SJCRH30 (cell line): ENCODE results near the gene CSNK1D. TPM values are rescaled to one million over a fixed set of nuclear protein-coding genes. Genes with fewer than 3 reads are reported as not detected.
"Not testable (repeated sequence)": the region's sequence is repeated elsewhere in the genome, so short reads cannot be mapped to it uniquely, and the experiment has no call there.

Source experiments
- DNase-seq, 2 experiments: peaks; one replicate each; pipeline ENCODE4 v3.0.0-alpha.2; 2015 to 2020
- H3K27ac ChIP-seq: fragments of 250-450 bp; sonication (Bioruptor Pico); 2 replicates; pipeline ENCODE4 v1.5.1; 2020; ENCODE audit warnings: mild to moderate bottlenecking, moderate library complexity
- H3K27me3 ChIP-seq: fragments of 250-450 bp; sonication (Bioruptor Pico); 2 replicates; pipeline ENCODE4 v1.5.1; 2020; ENCODE audit warnings: mild to moderate bottlenecking, moderate library complexity
- H3K36me3 ChIP-seq: fragments of 250-450 bp; sonication (Bioruptor Pico); 2 replicates; pipeline ENCODE4 v1.5.1; 2020; ENCODE audit warnings: mild to moderate bottlenecking, moderate library complexity
- H3K4me1 ChIP-seq: fragments of 250-450 bp; sonication (Bioruptor Pico); 2 replicates; pipeline ENCODE4 v1.5.1; 2020; ENCODE audit warnings: mild to moderate bottlenecking, moderate library complexity
- H3K4me3 ChIP-seq: fragments of 250-450 bp; sonication (Bioruptor Pico); 2 replicates; pipeline ENCODE4 v1.5.1; 2020; ENCODE audit warnings: mild to moderate bottlenecking, moderate library complexity
- H3K9me3 ChIP-seq: fragments of 250-450 bp; sonication (Bioruptor Pico); replicated peaks from 2 replicates; pipeline ENCODE4 v1.5.1; 2020; ENCODE audit warnings: mild to moderate bottlenecking, moderate library complexity
- total RNA-seq: library from RNA; depleted of rRNA; stranded (reverse); fragments of >200 nt; shearing (Covaris generic); gene quantifications from 2 replicates; pipeline ENCODE4 v1.2.3, GENCODE V29; 2014

The CSNK1D gene
- total RNA-seq, 1 experiment from 2014 or later: 88.7 TPM

DNA sequence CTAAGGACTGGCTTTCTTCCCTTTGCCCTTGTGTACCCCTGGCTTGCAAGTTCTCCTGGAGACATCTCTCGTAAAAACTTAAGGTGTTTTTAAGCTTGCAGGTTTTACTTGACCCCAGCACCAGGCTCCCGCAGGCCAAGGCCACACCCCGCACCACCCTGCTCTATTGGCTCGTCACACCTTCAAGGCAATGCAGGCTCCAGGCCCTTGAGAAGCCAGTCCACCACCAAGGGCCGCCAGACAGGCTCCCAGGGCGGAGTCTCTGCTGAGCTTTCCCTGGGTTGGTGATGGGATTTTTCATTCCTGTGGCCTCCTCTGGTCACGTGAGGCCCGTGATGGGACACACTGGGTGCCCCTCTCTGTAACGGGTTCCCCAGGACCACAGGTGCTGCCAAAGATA is 9.9 kb downstream of the CSNK1D start:
- no peak for DNase-seq
- Histone ChIP-seq H3K4me3 (no peak overlapping the region), H3K27me3 (no peaks in the 10 kb centered on the region), H3K36me3 (peaks cover 79% of the 10 kb centered on the region), H3K4me1 (peaks cover 15% of the 10 kb centered on the region), H3K27ac (no peak overlapping the region), H3K9me3 (no peaks in the 10 kb centered on the region)

- Histone ChIP-seq H3K36me3 (peaks cover 85% of the 10 kb centered on the region), H3K4me3 (no peak overlapping the region), H3K27me3 (no peaks in the 10 kb centered on the region), H3K27ac (no peak overlapping the region), H3K9me3 (no peaks in the 10 kb centered on the region), H3K4me1 (peaks cover 4% of the 10 kb centered on the region)
- no peak for DNase-seq
Observed at GRCh38 chr17:82262344-82262743, 11.2 kb downstream of the CSNK1D start.

DNA sequence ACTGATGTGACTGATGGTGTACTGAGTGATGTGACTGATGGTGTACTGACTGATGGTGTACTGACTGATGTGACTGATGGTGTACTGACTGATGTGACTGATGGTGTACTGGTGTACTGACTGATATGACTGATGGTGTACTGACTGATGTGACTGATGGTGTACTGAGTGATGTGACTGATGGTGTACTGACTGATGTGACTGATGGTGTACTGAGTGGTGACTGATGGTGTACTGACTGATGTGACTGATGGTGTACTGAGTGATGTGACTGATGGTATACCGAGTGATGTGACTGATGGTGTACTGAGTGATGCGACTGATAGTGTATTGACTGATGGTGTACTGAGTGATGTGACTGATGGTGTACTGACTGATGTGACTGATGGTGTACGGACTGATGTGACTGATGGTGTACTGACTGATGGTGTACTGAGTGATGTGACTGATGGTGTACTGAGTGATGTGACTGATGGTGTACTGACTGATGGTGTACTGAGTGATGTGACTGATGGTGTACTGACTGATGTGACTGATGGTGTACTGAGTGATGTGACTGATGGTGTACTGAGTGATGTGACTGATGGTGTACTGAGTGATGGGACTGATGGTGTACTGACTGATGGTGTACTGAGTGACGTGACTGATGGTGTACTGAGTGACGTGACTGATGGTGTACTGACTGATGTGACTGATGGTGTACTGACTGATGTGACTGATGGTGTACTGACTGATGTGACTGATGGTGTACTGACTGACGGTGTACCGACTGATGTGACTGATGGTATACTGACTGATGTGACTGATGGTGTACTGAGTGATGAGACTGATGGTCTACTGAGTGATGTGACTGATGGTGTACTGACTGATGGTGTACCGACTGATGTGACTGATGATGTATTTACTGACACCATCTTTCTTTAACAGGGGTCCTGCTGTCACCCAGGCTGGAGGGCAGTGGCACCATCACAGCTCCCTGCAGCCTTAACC is 13.2 kb downstream of the CSNK1D start:
- not testable (repeated sequence) for H3K27ac ChIP-seq, H3K4me3 ChIP-seq, H3K4me1 ChIP-seq, H3K9me3 ChIP-seq, DNase-seq, H3K27me3 ChIP-seq
- peaks cover 91% of the 10 kb centered on the region for H3K36me3 ChIP-seq

DNA sequence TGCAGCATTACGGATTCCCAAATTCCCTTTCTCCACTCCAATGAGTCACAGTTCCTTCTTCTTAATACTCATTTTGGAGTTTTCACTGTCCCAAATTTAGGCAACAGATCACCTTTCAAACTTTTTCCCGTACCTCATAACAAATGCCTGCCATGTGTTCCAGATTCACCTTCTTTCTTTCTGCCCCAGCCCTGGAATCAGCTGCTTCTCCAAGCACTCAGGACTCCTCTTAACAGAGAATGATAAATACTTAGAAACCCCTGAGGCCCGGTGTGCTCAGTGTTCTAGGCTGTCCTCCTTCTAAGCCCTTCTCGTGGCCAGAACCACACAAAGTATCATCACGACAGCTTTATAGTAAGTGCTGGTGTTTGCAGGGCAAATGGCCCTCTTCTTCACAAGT is 14.9 kb downstream of the CSNK1D start:
- H3K4me1 ChIP-seq: no peaks in the 10 kb centered on the region
- no peak for DNase-seq
- no peaks in the 10 kb centered on the region; the same call in 1 of the 2 replicates for H3K9me3 ChIP-seq
- peaks cover 77% of the 10 kb centered on the region for H3K36me3 ChIP-seq
- no peak overlapping the region for H3K27ac ChIP-seq
- H3K4me3 ChIP-seq: no peak overlapping the region
- no peaks in the 10 kb centered on the region for H3K27me3 ChIP-seq

GRCh38 chr17:82257473-82257872 is 16.0 kb downstream of the CSNK1D start:
- DNase-seq: peak; percentile 65 to 67
- Histone ChIP-seq H3K27ac (no peak overlapping the region), H3K4me1 (no peaks in the 10 kb centered on the region), H3K36me3 (peaks cover 77% of the 10 kb centered on the region), H3K4me3 (no peak overlapping the region), H3K9me3 (no peaks in the 10 kb centered on the region; the same call in 1 of the 2 replicates), H3K27me3 (no peaks in the 10 kb centered on the region)

DNA sequence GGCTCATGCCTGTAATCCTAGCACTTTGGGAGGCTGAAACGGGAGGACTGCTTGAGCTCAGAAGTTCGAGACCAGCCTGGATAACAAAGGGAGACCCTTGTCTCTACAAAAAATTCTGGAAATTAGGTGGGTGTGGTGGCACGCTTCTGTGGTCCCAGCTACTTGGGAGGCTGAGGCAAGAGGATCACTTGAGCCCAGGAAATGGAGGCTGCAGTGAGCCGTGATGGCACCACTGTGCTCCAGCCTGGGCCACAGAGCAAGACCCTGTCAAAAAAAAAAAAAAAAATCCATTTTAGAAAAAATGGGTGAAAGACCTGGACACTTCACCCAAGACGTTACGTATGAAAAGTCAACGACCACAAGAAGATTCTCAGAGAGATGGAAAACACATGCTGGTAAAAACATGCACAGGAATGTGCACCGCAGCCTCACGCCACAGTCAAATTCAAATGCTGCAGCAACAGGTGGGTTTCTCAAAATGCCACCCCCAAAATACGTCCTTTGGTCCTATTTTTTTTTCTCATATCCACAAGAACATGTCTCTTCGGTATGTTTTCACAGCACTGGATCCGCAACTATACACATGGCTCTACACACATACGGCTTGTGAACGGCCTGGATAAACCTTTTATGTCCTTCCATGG is 17.1 kb downstream of the CSNK1D start:
- Histone ChIP-seq H3K27me3 (no peaks in the 10 kb centered on the region), H3K36me3 (peaks cover 77% of the 10 kb centered on the region), H3K4me3 (no peak overlapping the region), H3K9me3 (no peaks in the 10 kb centered on the region; the same call in 1 of the 2 replicates), H3K4me1 (no peaks in the 10 kb centered on the region), H3K27ac (no peak overlapping the region)
- no peak for DNase-seq

DNA sequence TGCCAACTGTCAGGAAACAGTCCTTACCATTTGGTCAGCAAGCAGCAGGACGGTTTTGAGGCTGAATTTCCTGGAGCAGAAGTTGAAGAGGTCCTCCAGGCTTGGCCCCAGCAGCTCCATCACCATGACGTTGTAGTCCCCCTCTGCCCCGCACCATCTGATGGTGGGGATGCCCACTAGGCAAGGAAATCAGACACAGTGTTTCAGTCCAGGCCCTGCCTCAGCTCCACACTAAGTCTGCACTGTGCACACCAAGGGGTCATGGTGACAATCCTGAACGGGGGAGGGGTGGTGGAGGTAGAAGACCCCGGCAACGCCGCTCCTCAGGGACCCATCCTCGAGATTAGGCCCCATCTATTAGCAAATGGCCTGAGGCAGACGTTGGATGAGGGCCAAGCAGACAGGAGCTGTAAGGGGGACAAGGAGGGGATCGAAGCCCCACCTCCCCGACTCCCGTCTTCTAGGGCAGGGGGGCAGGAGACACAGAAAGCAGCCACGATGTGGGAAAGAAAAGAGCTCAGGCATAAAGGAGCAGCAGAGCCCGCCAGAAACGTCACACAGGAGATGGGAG is 18.0 kb downstream of the CSNK1D start:
- Histone ChIP-seq H3K4me3 (no peak overlapping the region), H3K27me3 (no peaks in the 10 kb centered on the region), H3K4me1 (no peaks in the 10 kb centered on the region), H3K36me3 (peaks cover 77% of the 10 kb centered on the region), H3K27ac (no peak overlapping the region), H3K9me3 (no peaks in the 10 kb centered on the region; the same call in 1 of the 2 replicates)
- DNase-seq: no peak

DNA sequence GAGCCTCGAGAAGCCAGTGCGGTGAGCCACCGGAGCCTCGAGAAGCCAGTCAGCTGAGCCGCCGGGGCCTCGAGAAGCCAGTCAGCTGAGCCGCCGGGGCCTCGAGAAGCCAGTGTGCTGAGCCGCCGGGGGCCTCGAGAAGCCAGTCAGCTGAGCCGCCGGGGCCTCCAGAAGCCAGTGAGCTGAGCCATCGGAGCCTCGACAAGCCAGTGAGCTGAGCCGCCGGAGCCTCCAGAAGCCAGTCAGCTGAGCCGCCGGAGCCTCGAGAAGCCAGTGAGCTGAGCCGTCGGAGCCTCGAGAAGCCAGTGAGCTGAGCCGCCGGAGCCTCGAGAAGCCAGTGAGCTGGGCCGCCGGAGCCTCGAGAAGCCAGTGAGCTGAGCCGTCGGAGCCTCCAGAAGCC is 18.8 kb downstream of the CSNK1D start:
- H3K27ac ChIP-seq, H3K4me3 ChIP-seq, H3K27me3 ChIP-seq, H3K4me1 ChIP-seq, DNase-seq, H3K9me3 ChIP-seq: not testable (repeated sequence)
- peaks cover 84% of the 10 kb centered on the region for H3K36me3 ChIP-seq

GRCh38 chr17:82254096-82254495 is 19.4 kb downstream of the CSNK1D start:
- H3K9me3 ChIP-seq, H3K27ac ChIP-seq, H3K4me1 ChIP-seq, H3K4me3 ChIP-seq, DNase-seq, H3K27me3 ChIP-seq: not testable (repeated sequence)
- peaks cover 84% of the 10 kb centered on the region for H3K36me3 ChIP-seq

DNA sequence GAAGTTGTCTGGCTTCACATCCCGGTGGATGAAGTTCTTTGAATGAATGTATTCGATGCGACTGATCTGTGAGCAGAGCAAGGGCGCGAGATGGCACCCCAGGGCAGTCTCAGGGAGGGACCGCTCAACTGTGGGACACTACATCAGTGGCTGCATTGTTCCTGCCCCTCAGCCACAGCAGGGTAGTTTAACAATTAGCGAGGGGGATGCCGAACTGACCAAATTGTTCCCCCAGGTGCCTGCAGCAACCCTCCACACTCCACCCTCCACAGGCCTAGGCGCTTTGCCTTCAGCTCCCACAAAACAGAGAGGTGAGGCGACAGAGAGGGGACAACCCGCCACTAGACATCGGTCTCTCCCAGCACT is 20.3 kb downstream of the CSNK1D start:
- DNase-seq: no peak
- Histone ChIP-seq H3K9me3 (no peaks in the 10 kb centered on the region; the same call in 1 of the 2 replicates), H3K36me3 (peaks cover 84% of the 10 kb centered on the region)

DNA sequence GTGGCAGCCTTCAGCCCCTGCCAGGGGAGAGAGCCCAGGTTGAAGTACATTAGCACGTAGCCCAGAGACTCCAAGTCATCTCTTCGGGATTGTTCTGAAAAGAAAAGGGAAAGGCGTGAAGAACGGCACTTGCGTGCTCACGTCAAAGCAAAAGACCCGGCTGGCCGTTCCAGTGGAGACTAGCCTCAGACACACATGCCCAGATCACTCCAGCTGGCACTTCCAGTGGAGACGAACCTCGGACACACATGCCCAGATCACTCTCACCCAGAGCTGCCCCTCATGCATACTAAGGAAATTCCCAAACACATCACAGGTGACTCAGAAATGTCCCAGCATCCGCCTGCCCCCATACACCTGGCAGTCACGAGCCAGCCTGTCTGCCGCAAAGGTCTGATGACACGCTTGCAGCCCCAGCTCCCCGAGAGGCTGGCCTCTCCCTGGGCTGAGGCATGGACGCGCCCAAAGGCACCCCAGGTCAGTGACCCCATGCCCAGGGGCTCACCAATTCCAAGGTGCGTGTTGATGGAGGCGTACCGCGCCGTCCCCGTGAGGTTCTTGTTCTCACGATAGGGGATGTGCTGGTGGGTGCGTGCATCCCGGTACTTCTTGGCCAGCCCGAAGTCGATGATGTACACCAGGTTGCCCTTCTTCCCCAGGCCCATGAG is 20.9 kb downstream of the CSNK1D start:
- no peaks in the 10 kb centered on the region for H3K4me1 ChIP-seq
- H3K27ac ChIP-seq: no peak overlapping the region
- H3K9me3 ChIP-seq: no peaks in the 10 kb centered on the region; the same call in 1 of the 2 replicates
- no peaks in the 10 kb centered on the region for H3K27me3 ChIP-seq
- DNase-seq: no peak
- H3K36me3 ChIP-seq: peaks cover 85% of the 10 kb centered on the region
- H3K4me3 ChIP-seq: no peak overlapping the region

More for the DNA sequence above, 20.3 kb downstream of the CSNK1D start:
- no peak overlapping the region for H3K4me3 ChIP-seq
- no peaks in the 10 kb centered on the region for H3K4me1 ChIP-seq
- H3K27ac ChIP-seq: no peak overlapping the region
- no peaks in the 10 kb centered on the region for H3K27me3 ChIP-seq

- Histone ChIP-seq H3K27ac (no peak overlapping the region), H3K4me1 (no peaks in the 10 kb centered on the region), H3K9me3 (no peaks in the 10 kb centered on the region; the same call in 1 of the 2 replicates), H3K36me3 (peaks cover 85% of the 10 kb centered on the region), H3K27me3 (no peaks in the 10 kb centered on the region), H3K4me3 (no peak overlapping the region)
- no peak for DNase-seq
Observed at GRCh38 chr17:82250868-82251500, 22.5 kb downstream of the CSNK1D start.

- Histone ChIP-seq H3K27ac (no peak overlapping the region), H3K27me3 (no peaks in the 10 kb centered on the region), H3K36me3 (peaks cover 85% of the 10 kb centered on the region), H3K4me1 (no peaks in the 10 kb centered on the region), H3K4me3 (no peak overlapping the region), H3K9me3 (no peaks in the 10 kb centered on the region)
- DNase-seq: no peak
Observed at GRCh38 chr17:82249896-82250581, 23.5 kb downstream of the CSNK1D start.
